Endothelial cell of umbilical vein (primary cell): ENCODE results near the gene FABP1. TPM values are rescaled to one million over a fixed set of nuclear protein-coding genes. Genes with fewer than 3 reads are reported as not detected.

Source experiments
- Bru-seq: library from RNA; stranded (reverse); fragments of 400-500 nt; gene quantifications from one replicate; lab custom pipeline; 2021; lab: Mats Ljungman, UMichigan
- BruChase-seq, 2 experiments: library from RNA; stranded (reverse); fragments of 400-500 nt; gene quantifications; one replicate each; lab custom pipeline; 2021; lab: Mats Ljungman, UMichigan
- BruUV-seq: library from RNA; stranded (reverse); fragments of 400-500 nt; replicated peaks from 2 replicates; lab custom pipeline; 2021; lab: Mats Ljungman, UMichigan
- CTCF ChIA-PET: fragments of 300-600, 350-600 bp; sonication (Branson Sonifier 250); formaldehyde crosslinking; loops from one replicate; lab custom pipeline; 2021; ENCODE audit warnings: antibody characterized with exemption, inconsistent platforms; lab: Charles Lee
- POLR2A ChIA-PET: fragments of 300-600, 350-600 bp; sonication (Branson Sonifier 250); formaldehyde crosslinking; loops from one replicate; lab custom pipeline; 2021; ENCODE audit warnings: antibody characterized with exemption, inconsistent platforms; lab: Charles Lee
- DNase-seq: peaks from one replicate; pipeline ENCODE4 v3.0.0-alpha.2; 2011; ENCODE audit warnings: low read depth, low spot score
- FAIRE-seq: peaks from 2 replicates; lab custom pipeline; 2011; peaks lifted over from hg19 to GRCh38; lab: Jason Lieb, UNC
- H2AFZ ChIP-seq: 2 replicates; pipeline ENCODE4 v1.6.0; 2012; ENCODE audit warnings: low read depth, low read length, control low read depth, inconsistent platforms
- H3K27ac ChIP-seq: 2 replicates; pipeline ENCODE4 v1.5.1; 2011; ENCODE audit warnings: low read depth, mild to moderate bottlenecking, control low read depth, low read length, moderate library complexity; ENCODE audit not compliant: insufficient read depth
- H3K27me3 ChIP-seq, 2 experiments: 2 replicates each; pipeline versions ENCODE4 v1.6.0 to v1.6.1; 2011; ENCODE audit warnings: low read length in 2 of 2, mixed read lengths in 1 of 2; ENCODE audit not compliant: control insufficient read depth in 2 of 2, insufficient read depth in 2 of 2
- H3K36me3 ChIP-seq, 2 experiments: 2 replicates in 1 of 2; 3 replicates in 1 of 2; pipeline ENCODE4 v1.5.1; 2011; ENCODE audit warnings: low read length in 2 of 2, mild to moderate bottlenecking in 1 of 2, moderate library complexity in 1 of 2; ENCODE audit not compliant: control insufficient read depth in 2 of 2, insufficient read depth in 2 of 2; ENCODE audit errors: extremely low read depth in 1 of 2
- H3K4me1 ChIP-seq: 3 replicates; pipeline ENCODE4 v1.5.1; 2011; ENCODE audit warnings: mild to moderate bottlenecking, low read length; ENCODE audit not compliant: control insufficient read depth, insufficient read depth; ENCODE audit errors: extremely low read depth
- H3K4me2 ChIP-seq: 2 replicates; pipeline ENCODE4 v1.6.1; 2011; ENCODE audit warnings: low read length, control low read depth, mixed read lengths; ENCODE audit not compliant: insufficient read depth
- H3K4me3 ChIP-seq, 3 experiments: fragments of 200-600 bp in 1 of 3; sonication (generic), shearing (Covaris generic) in 1 of 3; replicated peaks in 1 of 3; 2 replicates each; pipeline ENCODE4 v1.5.1; 2011 to 2016; ENCODE audit warnings: control low read depth in 3 of 3, low read length in 3 of 3, mild to moderate bottlenecking in 2 of 3, inconsistent platforms in 1 of 3, low read depth in 1 of 3, moderate library complexity in 1 of 3; ENCODE audit not compliant: insufficient read depth in 1 of 3
- H3K79me2 ChIP-seq: 2 replicates; pipeline ENCODE4 v1.6.0; 2012; ENCODE audit warnings: low read length, inconsistent platforms; ENCODE audit not compliant: control insufficient read depth, insufficient read depth
- H3K9ac ChIP-seq: replicated peaks from 2 replicates; pipeline ENCODE3; 2011; ENCODE audit warnings: low read length, control low read depth; ENCODE audit not compliant: insufficient read depth; ENCODE audit errors: extremely low read depth
- H3K9me1 ChIP-seq: replicated peaks from 3 replicates; pipeline ENCODE4 v1.6.0; 2011; ENCODE audit warnings: mild to moderate bottlenecking, low read length; ENCODE audit not compliant: control insufficient read depth, insufficient read depth; ENCODE audit errors: extremely low read depth
- H3K9me3 ChIP-seq: replicated peaks from 2 replicates; pipeline ENCODE4 v1.5.1; 2012; ENCODE audit warnings: low read length, inconsistent platforms; ENCODE audit not compliant: control insufficient read depth, insufficient read depth
- H4K20me1 ChIP-seq: replicated peaks from 2 replicates; pipeline ENCODE3; 2011; ENCODE audit warnings: mild to moderate bottlenecking, low read length; ENCODE audit not compliant: control insufficient read depth, insufficient read depth; ENCODE audit errors: extremely low read depth
- EZH2 ChIP-seq: IDR thresholded peaks from 2 replicates; pipeline ENCODE4 v1.6.1; 2012; ENCODE audit warnings: borderline replicate concordance, low read depth, mild to moderate bottlenecking, moderate library complexity, low read length, inconsistent platforms; ENCODE audit not compliant: severe bottlenecking
- FOS ChIP-seq: IDR thresholded peaks from 2 replicates; pipeline ENCODE4 v1.6.1; 2011; ENCODE audit warnings: mild to moderate bottlenecking, low read length, moderate library complexity, borderline replicate concordance; ENCODE audit not compliant: insufficient read depth
- GATA2 ChIP-seq: IDR thresholded peaks from 2 replicates; pipeline ENCODE4 v1.7.0; 2011; ENCODE audit warnings: low read depth, mild to moderate bottlenecking, moderate library complexity, mixed read lengths, low read length; ENCODE audit not compliant: insufficient read length, insufficient read depth
- JUN ChIP-seq: IDR thresholded peaks from 2 replicates; pipeline ENCODE4 v1.6.1; 2011; ENCODE audit warnings: borderline replicate concordance, low read depth; ENCODE audit not compliant: insufficient read length, insufficient read depth
- MYC ChIP-seq: IDR thresholded peaks from one replicate; pipeline ENCODE4 v1.6.1; 2011; ENCODE audit warnings: mild to moderate bottlenecking, low read depth, low read length
- POLR2A ChIP-seq: IDR thresholded peaks from 2 replicates; pipeline ENCODE4 v1.6.1; 2012; ENCODE audit warnings: low read depth, mild to moderate bottlenecking, control low read depth, low read length
- POLR2AphosphoS5 ChIP-seq: IDR thresholded peaks from 2 replicates; pipeline ENCODE4 v1.6.1; 2012; ENCODE audit warnings: low read depth, mild to moderate bottlenecking, control low read depth, low read length, moderate library complexity; ENCODE audit not compliant: insufficient read depth
- dilution Hi-C: fragments of 300-500 bp; cut with MboI; formaldehyde crosslinking; loops from one replicate; pipeline ENCODE4 v1.15.0; 2019; ENCODE audit warnings: low sequenced_read_pairs; ENCODE audit not compliant: extremely low pct_ligation_motif_present
- intact Hi-C: fragments of 100-400 bp; cut with micrococcal nuclease; formaldehyde crosslinking; loops from one replicate; pipeline ENCODE4 v1.10.0; 2022
- long read RNA-seq: library from polyadenylated mRNA; stranded (forward); transcript quantifications from one replicate; pipeline ENCODE4 v2.0.0, GENCODE V29; 2021
- polyA minus RNA-seq, 3 experiments: library from RNA; depleted of rRNA, polyadenylated mRNA; stranded (reverse); fragments of >200 nt; gene quantifications; 1 replicate in 1 of 3; 2 replicates in 2 of 3; pipeline ENCODE4 v1.2.3, GENCODE V29; 2011
- polyA plus RNA-seq, 4 experiments: library from polyadenylated mRNA; depleted of rRNA in 3 of 4; stranded (reverse) in 3 of 4; unstranded in 1 of 4; fragments of >200 nt; gene quantifications; 2 replicates each; pipeline versions ENCODE4 v1.2.1 to v1.2.3, GENCODE V29; 2011 to 2012; ENCODE audit warnings: missing spikeins in 1 of 4
- total RNA-seq: library from RNA; stranded (reverse); gene quantifications from 2 replicates; pipeline ENCODE4 v1.2.3, GENCODE V29; 2021
- TF ChIP-seq, protein P1 (sequence below): IDR thresholded peaks from 2 replicates; pipeline ENCODE4 v1.6.1; 2011; ENCODE audit not compliant: insufficient read depth, insufficient read length
- TF ChIP-seq, protein P2 (sequence below), 2 donors: IDR thresholded peaks; 1 replicate in 1 of 2; 2 replicates in 1 of 2; pipeline ENCODE4 v1.5.1; 2011; ENCODE audit warnings: low read length in 2 of 2, mild to moderate bottlenecking in 2 of 2, moderate library complexity in 2 of 2, control low read depth in 1 of 2, inconsistent platforms in 1 of 2, low read depth in 1 of 2; ENCODE audit not compliant: insufficient read depth in 1 of 2; ENCODE audit errors: extremely low read depth in 1 of 2

The FABP1 gene
- not detected in 2 replicates for total RNA-seq
- not detected in 2 replicates for polyA plus RNA-seq
- not detected in 2 replicates for polyA plus RNA-seq (2011; cell fraction: cytosol; rRNA removed)
- not detected in 2 replicates for polyA plus RNA-seq (2011; cell fraction: nucleus; rRNA removed)
- not detected in 2 replicates for polyA plus RNA-seq (2012)
- polyA minus RNA-seq = not detected in 2 replicates
- not detected for polyA minus RNA-seq (2011; cell fraction: cytosol; rRNA and poly(A)+ RNA removed)
- polyA minus RNA-seq (2011; cell fraction: nucleus; rRNA and poly(A)+ RNA removed) = not detected in 2 replicates
- Bru-seq, nascent RNA = not detected
- BruChase-seq, experiment 1, labeled RNA remaining after a 6-hour chase = not detected
- BruChase-seq, experiment 2, labeled RNA remaining after a 2-hour chase = not detected
- long read RNA-seq = 0 reads

DNA sequence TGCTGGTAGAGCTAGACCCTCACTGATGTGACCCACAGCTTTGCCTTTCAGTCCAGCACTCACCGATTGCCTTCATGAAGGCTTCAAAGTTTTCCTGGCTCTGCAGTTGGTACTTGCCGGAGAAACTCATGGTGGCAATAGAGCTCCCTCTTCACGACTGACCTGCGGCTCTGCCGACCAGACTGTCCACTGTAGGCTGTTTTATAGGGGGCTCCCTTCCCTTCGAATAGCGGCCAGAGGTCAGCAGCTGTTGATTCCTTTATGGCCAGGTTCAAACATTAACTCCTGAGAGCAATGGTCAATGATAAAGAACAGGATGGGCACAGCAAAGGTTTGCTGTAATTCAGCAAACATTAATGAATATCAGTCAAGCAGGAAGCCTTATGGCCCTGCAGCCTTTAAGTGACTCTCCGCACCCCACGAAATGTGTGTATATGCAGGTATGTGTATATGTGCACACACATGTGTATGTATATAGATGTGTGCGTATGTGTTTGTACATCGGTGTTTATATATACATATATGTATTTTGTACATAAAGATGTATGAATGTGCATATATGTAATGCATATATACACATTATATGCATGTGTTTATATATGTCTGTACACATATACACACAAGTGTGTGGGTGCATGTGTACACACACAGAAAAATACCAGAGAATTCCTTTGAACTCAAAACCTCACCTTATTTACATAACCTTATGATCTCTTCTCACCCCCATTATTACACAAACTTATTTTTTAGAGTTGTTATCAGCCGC, at the start of gene FABP1:
TSS of gene FABP1 (minus strand) at position 175 of the 766 bp plus-strand sequence. CDS start at position 130, 45 bp downstream.
- BruUV-seq = no TSS peak
- TF ChIP-seq GATA2 = no peak
- TF ChIP-seq JUN = no peak
- TF ChIP-seq POLR2AphosphoS5 = no peak
- no peak for TF ChIP-seq EZH2
- no peak for TF ChIP-seq POLR2A
- TF ChIP-seq, protein P1, sequence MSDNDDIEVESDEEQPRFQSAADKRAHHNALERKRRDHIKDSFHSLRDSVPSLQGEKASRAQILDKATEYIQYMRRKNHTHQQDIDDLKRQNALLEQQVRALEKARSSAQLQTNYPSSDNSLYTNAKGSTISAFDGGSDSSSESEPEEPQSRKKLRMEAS = no peak
- TF ChIP-seq, protein P2, sequence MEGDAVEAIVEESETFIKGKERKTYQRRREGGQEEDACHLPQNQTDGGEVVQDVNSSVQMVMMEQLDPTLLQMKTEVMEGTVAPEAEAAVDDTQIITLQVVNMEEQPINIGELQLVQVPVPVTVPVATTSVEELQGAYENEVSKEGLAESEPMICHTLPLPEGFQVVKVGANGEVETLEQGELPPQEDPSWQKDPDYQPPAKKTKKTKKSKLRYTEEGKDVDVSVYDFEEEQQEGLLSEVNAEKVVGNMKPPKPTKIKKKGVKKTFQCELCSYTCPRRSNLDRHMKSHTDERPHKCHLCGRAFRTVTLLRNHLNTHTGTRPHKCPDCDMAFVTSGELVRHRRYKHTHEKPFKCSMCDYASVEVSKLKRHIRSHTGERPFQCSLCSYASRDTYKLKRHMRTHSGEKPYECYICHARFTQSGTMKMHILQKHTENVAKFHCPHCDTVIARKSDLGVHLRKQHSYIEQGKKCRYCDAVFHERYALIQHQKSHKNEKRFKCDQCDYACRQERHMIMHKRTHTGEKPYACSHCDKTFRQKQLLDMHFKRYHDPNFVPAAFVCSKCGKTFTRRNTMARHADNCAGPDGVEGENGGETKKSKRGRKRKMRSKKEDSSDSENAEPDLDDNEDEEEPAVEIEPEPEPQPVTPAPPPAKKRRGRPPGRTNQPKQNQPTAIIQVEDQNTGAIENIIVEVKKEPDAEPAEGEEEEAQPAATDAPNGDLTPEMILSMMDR (IDR thresholded peaks at IDR 0.05; ENCODE audit: extremely low read depth in 1 of 2, insufficient read depth in 1 of 2, low read depth in 1 of 2, low read length in 2 of 2) = no peak
- no peak for TF ChIP-seq MYC
- TF ChIP-seq FOS = no peak
- dilution Hi-C loops = no loop called here

More for the DNA sequence above, at the start of gene FABP1:
- ChIA-PET POLR2A (no interaction called here), CTCF (no interaction called here)
- H3K4me3 ChIP-seq = no peak within 1 kb of the TSS
- no peaks in the 10 kb centered on the region for H3K36me3 ChIP-seq
- H3K9ac ChIP-seq = no peak within 1 kb of the TSS
- H3K9me1 ChIP-seq = no peaks in the 10 kb centered on the region
- no peaks in the 10 kb centered on the region for H4K20me1 ChIP-seq
- no peak for FAIRE-seq
- intact Hi-C loops = no loop called here
- no peaks in the 10 kb centered on the region for H3K27me3 ChIP-seq
- no peak within 1 kb of the TSS for H3K4me2 ChIP-seq
- H3K9me3 ChIP-seq = no peaks in the 10 kb centered on the region
- H3K27ac ChIP-seq = no peak within 1 kb of the TSS
- no peaks in the 10 kb centered on the region for H3K4me1 ChIP-seq
- no peak within 1 kb of the TSS for H2AFZ ChIP-seq
- no peaks in the 10 kb centered on the region for H3K79me2 ChIP-seq
- DNase-seq = no peak
